ENCODE results near the gene ANKHD1. TPM values are rescaled to one million over a fixed set of nuclear protein-coding genes. Genes with fewer than 3 reads are reported as not detected.

The ANKHD1 gene
- total and polyA plus RNA-seq, 10 donors: 30.5 to 235 (median 157) TPM

DNA sequence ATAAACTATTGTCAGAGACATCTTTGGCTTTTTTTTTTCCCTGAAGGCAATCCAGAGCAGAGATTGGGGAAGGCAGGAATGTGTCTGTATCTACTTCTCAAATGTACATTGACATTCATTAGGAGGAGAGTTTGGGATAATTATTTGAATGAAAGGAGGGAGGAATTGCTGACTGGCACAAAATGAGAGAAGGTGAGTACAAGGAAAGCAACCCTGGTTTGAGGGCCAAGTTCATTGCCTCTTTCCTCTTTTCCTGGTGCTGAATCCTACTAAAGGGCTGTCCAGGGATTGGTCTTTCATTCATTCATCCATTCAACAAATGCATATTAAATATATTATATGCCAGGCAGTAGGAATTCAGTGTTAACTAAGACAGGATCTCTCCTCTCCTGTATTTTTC is 18.8 kb upstream of the ANKHD1 start:
- H3K36me3 ChIP-seq: no peaks in the 10 kb centered on the region
- H3K4me3 ChIP-seq: no peak overlapping the region
- H3K27me3 ChIP-seq (replicated peaks in 1 of 7): no peaks in the 10 kb centered on the region
- DNase-seq: no peak
- peak overlapping the region in 1 of 8 donors; percentile 1 for H3K27ac ChIP-seq
- intact Hi-C loops (cut with DNase I; ENCODE audit: low total_unique reads): no loop called here
- TF ChIP-seq, protein P1, sequence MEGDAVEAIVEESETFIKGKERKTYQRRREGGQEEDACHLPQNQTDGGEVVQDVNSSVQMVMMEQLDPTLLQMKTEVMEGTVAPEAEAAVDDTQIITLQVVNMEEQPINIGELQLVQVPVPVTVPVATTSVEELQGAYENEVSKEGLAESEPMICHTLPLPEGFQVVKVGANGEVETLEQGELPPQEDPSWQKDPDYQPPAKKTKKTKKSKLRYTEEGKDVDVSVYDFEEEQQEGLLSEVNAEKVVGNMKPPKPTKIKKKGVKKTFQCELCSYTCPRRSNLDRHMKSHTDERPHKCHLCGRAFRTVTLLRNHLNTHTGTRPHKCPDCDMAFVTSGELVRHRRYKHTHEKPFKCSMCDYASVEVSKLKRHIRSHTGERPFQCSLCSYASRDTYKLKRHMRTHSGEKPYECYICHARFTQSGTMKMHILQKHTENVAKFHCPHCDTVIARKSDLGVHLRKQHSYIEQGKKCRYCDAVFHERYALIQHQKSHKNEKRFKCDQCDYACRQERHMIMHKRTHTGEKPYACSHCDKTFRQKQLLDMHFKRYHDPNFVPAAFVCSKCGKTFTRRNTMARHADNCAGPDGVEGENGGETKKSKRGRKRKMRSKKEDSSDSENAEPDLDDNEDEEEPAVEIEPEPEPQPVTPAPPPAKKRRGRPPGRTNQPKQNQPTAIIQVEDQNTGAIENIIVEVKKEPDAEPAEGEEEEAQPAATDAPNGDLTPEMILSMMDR (IDR thresholded peaks at IDR 0.05 in 8 of 11, conservative IDR thresholded peaks at IDR 0.05 in 3 of 11): no peak
- TF ChIP-seq POLR2A (IDR thresholded peaks at IDR 0.05) (no peak), POLR2AphosphoS5 (IDR thresholded peaks at IDR 0.05) (no peak)
- H3K4me1 ChIP-seq: peaks cover 0 to 13% (median 4%) of the 10 kb centered on the region in 6 donors
- H3K9me3 ChIP-seq: peaks cover 0 to 4% (median 0%) of the 10 kb centered on the region in 8 donors

DNA sequence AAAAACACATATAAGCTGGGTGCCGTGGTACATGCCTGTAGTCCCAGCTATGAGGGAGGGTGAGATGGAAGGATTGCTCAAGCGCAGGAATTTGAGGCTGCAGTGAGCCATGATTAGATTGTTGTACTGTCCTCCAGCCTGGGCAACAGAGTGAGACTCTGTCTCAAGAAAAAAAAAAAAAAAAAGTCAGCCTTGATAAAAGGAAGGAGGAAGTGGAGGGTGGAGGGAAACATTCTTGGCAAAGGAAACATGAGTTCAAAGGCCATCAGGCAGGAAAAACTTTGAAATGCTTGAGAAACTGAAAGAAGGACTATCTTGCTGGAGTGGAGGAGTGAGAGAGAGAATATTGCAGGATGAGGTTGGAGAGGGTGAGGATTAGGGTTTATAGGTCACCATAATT is 18.3 kb upstream of the ANKHD1 start:
- no peak for DNase-seq
- TF ChIP-seq POLR2AphosphoS5 (IDR thresholded peaks at IDR 0.05): no peak
- no peak for TF ChIP-seq POLR2A (IDR thresholded peaks at IDR 0.05)
- TF ChIP-seq, protein P1 (IDR thresholded peaks at IDR 0.05 in 8 of 11, conservative IDR thresholded peaks at IDR 0.05 in 3 of 11): no peak
- no peak overlapping the region for H3K4me3 ChIP-seq
- peaks cover 0 to 4% (median 0%) of the 10 kb centered on the region in 8 donors for H3K9me3 ChIP-seq
- H3K27me3 ChIP-seq (replicated peaks in 1 of 7): no peaks in the 10 kb centered on the region
- peak overlapping the region in 1 of 8 donors; percentile 1 for H3K27ac ChIP-seq
- intact Hi-C loops (cut with DNase I; ENCODE audit: low total_unique reads): no loop called here
- peaks cover 0 to 13% (median 4%) of the 10 kb centered on the region in 6 donors for H3K4me1 ChIP-seq
- WGBS, 5 donors: 70 to 85% (median 72%) methylated on average over 2 of the region's 2 CpGs
- no peaks in the 10 kb centered on the region for H3K36me3 ChIP-seq

DNA sequence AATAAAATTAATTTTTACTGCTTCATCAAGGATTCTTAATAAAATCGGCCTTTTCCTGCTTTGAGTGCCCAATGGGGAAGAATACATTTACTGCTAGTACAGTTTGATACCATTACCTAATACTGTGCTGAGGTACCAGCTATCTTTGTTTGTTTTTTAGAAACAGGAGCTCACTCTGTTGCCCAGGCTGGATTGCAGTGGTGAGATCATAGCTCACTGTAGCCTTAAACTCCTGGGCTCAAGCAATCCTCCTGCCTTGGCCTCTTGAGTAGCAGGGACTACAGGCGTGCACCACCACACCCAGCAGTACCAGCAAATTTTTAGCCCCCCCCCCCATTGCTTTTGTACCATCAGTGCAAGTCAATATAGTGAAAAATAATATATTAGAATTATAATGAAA is 13.6 kb upstream of the ANKHD1 start:
- H3K4me3 ChIP-seq: no peak overlapping the region
- H3K27me3 ChIP-seq (replicated peaks in 1 of 7): no peaks in the 10 kb centered on the region
- 90 to 97% (median 93%) methylated on average over 2 of the region's 2 CpGs for WGBS, 5 donors
- H3K27ac ChIP-seq: no peak overlapping the region
- H3K9me3 ChIP-seq: no peaks in the 10 kb centered on the region
- intact Hi-C loops (cut with DNase I; ENCODE audit: low total_unique reads): no loop called here
- peaks cover 0 to 8% (median 3%) of the 10 kb centered on the region in 6 donors for H3K4me1 ChIP-seq
- peaks cover 0 to 8% (median under 1%) of the 10 kb centered on the region in 6 donors for H3K36me3 ChIP-seq
- TF ChIP-seq POLR2AphosphoS5 (IDR thresholded peaks at IDR 0.05): no peak
- TF ChIP-seq POLR2A (IDR thresholded peaks at IDR 0.05): no peak
- TF ChIP-seq, protein P1 (IDR thresholded peaks at IDR 0.05 in 8 of 11, conservative IDR thresholded peaks at IDR 0.05 in 3 of 11): no peak
- no peak for DNase-seq

DNA sequence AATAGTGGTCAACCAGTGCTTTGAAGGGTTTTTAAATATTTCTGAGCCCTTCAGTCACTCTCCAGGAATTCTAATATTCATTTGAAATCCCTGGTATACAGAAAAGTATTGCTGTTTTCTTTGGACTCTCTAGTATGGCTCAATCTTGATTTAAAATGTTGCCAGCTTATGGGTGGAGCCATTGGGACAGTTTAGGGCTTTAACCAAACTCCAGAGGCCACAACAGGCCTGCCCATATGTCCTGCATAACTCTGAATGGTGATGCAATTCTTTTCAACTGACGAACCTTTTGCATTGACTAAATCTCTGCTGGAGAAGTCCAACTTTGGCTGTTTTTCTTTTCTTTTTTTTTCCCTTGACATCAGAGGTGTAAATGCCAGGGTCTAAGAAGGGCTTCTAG is 10.3 kb upstream of the ANKHD1 start:
- intact Hi-C loops (cut with DNase I; ENCODE audit: low total_unique reads): no loop called here
- Histone ChIP-seq H3K36me3 (peaks cover 0 to 15% (median 3%) of the 10 kb centered on the region in 6 donors), H3K4me3 (no peak overlapping the region), H3K9me3 (no peaks in the 10 kb centered on the region), H3K27me3 (replicated peaks in 1 of 7) (no peaks in the 10 kb centered on the region), H3K4me1 (no peaks in the 10 kb centered on the region), H3K27ac (no peak overlapping the region)
- no peak for DNase-seq
- WGBS, 5 donors: 50 to 92% (median 75%) methylated on average over 1 of the region's 1 CpG
- TF ChIP-seq POLR2AphosphoS5 (IDR thresholded peaks at IDR 0.05): no peak
- TF ChIP-seq, protein P1 (IDR thresholded peaks at IDR 0.05 in 8 of 11, conservative IDR thresholded peaks at IDR 0.05 in 3 of 11): no peak
- no peak for TF ChIP-seq POLR2A (IDR thresholded peaks at IDR 0.05)
